ENCODE measurements around the gene INHA.
A peak's percentile ranks its signal among the peaks of the same experiment; 100 is the strongest.

INHA gene

DNA sequence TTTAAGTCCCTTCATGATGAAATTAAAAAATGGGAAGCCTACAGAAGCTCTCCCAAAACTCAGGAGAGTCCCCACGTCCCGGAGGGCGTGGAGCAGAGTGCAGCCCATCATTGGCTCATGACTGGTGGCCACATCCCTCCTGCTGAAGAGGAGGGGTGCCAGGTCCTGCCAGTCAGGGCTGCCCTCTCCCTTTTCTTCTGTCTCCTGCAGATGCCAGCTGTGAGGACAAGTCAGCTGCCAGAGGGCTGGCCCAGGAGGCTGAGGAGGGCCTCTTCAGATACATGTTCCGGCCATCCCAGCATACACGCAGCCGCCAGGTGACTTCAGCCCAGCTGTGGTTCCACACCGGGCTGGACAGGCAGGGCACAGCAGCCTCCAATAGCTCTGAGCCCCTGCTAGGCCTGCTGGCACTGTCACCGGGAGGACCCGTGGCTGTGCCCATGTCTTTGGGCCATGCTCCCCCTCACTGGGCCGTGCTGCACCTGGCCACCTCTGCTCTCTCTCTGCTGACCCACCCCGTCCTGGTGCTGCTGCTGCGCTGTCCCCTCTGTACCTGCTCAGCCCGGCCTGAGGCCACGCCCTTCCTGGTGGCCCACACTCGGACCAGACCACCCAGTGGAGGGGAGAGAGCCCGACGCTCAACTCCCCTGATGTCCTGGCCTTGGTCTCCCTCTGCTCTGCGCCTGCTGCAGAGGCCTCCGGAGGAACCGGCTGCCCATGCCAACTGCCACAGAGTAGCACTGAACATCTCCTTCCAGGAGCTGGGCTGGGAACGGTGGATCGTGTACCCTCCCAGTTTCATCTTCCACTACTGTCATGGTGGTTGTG, 2.6 kb downstream of the INHA start:
- no peak for DNase-seq (ENCODE audit: low spot score)

DNA sequence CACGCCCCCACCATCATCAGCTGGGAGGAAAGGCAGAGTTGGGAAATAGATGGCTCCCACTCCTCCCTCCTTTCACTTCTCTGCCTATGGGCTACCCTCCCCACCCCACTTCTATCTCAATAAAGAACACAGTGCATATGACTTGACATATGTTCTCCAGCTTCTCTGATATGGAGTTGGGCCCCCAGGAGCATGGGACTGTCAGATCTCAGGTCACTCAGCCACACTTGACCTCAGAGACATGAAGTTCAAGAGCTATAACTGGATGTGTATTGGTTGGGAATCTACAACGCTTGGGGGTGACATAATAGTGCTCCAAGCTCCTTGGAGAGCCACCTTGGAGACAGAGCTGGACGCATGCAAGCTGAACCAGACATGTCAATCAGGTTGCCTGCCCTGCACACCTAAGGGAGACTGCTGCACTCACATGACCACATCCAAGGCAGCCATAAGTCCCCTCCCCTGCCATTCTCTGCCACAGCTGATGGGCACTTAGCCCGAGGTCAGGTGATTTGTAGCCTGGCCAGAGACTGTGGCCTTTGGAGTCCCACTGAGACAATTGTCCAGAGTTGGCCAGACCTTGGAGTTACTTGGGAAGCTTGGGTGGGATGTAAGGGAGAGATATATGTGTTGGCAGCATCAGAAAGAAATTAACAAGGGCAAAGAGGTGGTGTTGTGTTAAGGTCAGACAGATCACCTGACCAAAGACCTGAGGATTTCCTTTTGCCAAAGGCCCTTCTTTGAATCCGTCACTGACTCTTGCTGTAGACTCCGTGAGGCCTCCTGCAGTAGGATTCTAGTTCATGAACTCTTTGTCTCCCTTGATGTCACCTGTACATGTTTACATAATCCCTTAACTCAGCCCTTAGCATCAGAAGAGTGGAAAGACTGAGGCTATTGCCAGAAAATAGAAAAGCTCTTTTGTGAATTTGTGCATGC, 3.7 kb downstream of the INHA start:
- no peak for DNase-seq (ENCODE audit: low spot score)

DNA sequence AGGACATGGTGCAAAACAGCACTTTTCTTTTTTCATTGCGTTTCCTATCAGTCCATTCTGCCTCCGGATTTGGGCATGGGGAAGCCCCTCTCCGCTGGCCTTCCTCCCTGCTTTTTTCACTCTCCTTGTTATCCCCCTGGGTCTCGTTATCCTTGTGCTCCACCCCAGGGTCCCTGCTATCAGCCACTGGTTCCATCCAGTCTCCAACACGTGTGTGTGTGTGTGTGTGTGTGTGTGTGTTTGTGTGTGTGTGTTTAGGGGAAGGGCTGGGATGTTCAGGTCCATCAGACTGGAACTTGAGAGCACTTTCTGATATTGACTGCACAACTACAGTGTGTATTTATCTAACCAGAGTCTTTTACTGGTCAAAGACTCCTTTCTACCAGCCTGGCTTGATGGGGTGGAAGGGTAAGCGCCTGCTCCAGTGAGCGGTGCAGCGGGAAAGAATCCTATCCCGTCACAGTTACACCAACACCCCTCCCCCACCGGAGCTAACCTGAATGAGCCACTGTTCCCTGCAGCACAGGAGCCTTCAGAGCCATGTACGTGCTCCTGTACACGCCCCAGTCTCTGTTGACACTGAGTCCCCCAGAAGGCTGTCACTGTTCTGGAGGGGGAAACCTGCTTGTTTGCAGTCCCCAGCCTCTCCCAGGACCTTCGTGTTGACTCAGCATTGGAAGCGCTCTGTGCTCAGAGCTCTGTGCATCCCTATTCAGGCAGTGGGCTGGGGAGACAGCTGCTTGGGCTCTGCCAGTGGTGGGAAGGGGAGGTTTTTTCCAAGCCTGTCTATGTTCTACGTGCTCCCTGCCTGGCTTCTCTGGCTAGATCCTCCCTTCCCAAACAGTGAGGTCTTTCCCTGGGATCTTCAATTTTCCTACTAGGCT, 4.6 kb downstream of the INHA start:
- no peak for DNase-seq (ENCODE audit: low spot score)

DNA sequence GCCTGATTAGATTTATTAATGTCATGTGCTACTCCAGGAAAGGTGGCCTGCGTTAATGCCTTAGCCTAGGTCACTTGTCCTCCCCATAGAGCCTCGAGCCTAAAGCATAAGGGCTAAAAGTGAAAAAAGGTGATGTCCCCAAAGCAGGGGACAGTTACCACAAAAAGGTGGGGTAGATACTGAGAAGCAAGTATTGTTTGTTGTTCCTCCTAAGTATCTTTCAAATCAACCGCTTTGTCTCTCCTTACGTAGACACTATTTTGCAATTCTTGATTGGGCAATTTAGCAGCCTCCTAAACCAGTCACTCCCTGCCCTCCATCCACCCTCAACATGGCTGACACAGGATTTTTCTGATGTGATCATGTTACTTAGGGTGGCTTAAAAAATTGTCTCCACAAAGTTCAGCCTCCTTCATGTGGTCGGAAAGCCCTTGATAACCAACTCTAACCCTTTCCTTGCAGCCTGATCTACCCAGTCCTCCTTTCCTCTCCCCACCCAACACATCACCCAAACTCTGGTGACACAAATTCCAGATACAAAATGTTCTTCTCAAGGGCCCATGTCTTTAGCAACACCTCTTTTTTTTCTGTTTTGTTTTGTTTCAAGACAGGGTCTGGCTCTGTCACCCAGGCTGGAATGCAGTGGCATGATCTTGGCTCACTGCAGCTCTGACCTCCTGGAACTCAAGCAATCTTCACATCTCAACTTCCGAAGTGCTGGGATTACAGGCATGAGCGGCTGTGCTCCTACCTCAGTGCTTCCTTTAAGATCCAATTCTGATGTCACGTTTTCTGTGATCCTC, 6.9 kb downstream of the INHA start:
- no peak for DNase-seq (ENCODE audit: low spot score)

DNA sequence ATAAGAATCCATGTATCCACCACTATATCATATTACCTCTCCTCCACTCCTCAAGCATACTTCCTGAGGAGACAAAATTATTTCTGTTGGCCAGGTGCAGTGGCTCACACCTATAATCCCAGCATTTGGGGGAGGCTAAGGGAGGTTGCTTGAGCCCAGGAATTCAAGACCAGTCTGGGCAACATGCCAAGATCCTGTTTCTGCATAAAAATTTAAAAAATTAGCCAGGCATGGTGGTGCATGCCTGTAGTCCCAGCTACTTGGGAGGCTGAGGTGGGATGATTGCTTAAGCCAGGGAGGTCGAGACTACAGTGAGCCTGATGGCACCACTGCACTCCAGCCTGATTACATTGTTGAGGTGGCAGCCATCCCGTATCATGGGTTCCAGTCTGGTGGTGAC, 9.2 kb downstream of the INHA start:
- DNase-seq (ENCODE audit: low spot score), result no peak

DNA sequence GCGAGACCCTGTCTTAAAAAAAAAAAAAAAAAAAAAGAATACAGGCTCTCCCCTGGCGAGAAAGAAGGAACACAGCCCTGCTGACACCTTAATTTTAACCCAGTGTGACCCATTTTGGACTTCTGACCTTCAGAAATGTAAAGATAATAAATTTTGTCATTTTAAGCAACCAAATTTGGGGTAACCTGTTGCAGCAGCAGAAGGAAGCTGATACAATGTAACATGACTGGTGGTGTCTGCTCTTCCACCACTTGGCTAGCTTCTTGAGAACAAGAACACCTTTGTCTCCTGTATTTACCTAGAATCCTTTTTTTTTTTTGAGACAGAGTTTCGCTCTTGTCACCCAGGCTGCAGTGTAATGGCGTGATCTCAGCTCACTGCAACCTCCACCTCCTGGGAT, 19.0 kb downstream of the INHA start:
- no peak for DNase-seq (ENCODE audit: low spot score)

DNA sequence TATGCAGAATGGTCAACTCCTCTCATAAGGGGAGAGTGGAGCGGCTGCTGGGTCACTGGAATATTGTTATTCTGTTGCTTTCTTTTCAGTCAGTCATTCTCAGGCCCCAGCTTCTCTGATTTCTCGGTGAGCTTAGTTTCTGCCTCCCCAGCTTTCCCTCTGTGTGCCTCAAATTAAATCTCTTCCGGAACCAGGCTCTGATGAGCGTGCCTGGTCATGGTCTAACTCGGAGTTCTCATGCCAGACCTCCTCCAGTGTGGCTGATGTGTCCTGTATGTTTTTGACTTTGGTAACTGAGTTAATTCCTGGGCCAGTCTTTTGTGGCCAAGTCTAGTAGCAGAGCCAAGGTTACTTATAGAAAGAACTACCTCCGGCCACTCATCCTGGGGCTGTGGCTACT, 20.6 kb downstream of the INHA start:
- DNase-seq (ENCODE audit: low spot score), result no peak

DNA sequence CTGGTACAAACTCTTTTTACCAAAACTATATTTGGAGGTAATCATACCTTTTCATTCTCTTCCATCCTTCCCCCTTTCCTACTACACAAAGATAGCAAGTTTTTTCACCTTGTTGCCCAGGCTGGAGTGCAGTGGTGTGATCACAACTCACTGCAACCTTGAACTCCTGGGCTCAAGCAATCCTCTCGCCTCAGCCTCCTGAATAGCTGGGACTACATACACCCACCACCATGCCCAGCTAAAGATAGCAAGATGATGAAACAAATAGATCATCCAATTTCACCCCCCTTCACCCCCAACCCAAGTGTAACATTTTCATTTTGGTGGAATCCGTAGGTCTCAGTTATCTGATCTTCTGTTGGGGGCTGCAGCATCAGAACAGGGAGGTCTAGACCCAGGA, 21.0 kb downstream of the INHA start:
- DNase-seq (ENCODE audit: low spot score), result no peak

DNA sequence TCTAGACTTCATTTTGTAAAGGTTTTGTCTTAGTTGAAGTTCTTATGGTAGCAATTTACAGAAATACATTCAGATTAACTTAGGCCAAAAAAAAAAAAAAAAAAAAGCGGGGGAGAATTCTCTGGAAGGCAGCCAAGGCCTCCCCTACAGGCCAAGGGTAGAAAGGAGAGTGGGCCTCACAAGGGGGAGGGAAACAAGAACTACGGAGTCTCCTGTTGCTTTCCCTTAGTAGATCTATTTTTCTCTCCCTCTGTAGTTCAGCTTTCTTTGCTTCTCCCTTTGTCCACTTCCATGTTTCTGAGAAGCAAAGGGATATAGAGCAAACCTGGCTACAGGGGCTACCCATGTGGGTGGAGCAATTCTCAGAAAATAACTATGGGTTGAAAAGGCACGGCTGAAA, 23.1 kb downstream of the INHA start:
- DNase-seq (ENCODE audit: low spot score), result no peak

DNA sequence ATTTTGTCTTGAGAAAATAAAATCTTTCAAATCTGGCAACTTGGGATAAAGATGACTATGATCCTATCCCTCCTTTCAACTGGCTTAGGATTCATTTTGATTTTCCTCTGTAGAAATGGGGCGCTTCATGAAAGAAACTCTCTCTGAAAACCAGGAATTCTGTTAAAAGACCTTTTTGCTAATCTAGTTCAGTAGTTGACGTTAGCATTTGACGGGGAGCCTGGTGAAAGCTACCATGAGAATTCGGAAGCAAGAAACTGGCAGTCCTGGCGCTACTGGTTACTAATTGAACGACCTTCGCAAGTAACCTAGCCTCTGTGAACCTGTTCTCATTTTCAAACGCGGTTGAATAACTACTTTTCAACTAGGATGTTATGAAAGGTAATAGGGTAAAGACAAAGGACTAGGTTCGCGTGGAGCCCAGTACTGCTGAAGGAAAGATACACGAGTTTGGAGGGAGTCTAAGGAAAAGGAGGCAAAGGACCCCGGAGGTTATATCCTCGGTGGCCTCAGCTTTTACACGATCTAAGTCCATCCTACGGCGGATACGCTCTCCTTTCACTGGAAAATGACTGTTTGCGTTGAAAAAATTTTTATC, 24.9 kb downstream of the INHA start:
- peak; percentile 18 for DNase-seq (ENCODE audit: low spot score)

DNA sequence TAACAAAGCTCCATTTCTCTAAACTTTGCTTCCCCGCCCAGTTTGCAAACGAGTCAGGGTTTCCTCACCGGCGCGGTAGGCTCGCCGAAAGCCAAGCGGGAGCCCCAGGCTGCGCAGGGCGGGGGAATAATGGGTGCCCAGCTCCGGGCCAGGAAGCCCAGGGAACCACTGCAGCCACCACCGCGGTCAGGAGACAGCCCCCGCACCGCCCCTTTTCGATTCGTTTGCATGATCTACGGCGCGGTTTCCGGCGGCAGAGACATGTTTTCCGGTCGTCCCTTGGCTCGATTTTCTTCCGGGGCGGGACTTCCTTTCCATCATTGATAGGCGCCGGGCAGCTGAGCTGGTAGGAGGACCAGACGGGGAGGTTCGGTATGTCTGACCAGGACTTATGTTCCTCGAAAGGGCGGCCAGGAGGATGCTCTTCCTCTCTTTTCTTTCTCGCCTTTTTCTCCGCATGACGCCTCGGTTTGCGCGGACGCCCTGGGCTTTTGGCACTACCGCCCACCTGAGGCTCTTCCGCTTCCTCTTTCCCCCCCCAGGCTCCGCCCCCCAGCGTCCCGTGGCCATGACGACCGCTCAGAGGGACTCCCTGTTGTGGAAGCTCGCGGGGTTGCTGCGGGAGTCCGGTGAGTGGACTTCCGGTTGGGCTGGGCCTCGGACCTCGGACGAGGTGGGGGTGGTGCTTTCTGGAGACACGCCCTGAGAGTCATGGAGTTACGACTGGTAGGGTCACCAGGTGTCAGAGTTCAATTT, 25.6 kb downstream of the INHA start, which contains the start of gene STK11IP:
TSS of gene STK11IP (plus strand) at position 306 of the 756 bp plus-strand sequence. CDS start at position 569, 263 bp downstream.
- DNase-seq (ENCODE audit: low spot score), result peak; percentile 93

DNA sequence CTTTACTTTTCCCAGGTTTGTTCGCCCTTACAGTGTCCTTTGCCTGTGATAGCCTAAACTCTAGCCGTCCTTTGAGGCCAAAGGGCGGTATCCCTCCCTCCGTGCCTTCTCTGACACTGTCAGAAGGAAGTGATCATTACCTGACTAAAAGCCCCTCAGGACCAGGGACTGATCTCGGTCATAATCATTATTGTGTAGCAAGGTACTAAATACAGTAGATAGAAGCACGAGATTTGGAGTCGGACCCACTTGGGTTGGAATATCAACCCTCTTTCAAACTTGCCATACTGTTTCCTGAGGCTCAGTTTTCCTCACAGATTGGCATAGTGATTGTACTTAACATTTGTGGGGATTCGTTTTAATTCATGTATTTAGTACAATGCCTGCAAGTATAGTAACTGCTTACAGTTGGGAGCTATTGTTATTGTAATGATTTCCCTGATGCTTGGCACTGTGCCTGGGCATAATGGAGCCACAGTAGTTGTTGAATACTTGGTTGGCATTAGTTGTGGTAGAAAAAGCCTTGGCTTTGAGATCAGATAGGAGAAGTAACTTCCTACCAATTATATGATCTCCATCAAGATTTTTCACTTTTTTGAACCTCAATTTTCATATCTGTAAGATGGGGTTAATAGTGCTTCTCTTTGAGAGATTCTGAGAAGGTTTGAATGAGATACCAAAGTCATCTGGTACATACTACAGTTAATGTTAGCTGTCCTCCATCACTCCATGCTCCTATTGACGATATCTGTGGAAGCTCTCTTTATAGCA, 26.4 kb downstream of the INHA start:
- DNase-seq (ENCODE audit: low spot score), result no peak

DNA sequence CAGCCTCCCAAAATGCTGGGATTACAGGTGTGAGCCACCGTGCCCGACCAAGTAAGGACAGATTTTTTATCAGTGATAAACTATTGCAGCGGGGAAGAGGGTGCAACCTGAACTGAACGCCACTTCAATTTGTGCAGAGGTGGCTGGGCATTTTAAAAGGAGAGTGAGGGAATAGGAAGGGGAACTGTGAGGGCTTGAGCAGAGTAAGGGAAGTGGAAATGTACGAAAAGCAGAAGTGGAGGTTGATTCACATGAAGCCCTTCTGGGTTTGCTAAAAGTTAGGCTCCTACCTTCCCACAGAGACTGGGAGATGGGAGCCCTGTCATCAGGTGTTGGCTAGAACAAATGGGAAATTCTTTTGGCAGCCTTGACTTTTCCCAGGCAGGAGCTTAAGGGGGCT, 31.7 kb downstream of the INHA start:
- peak; percentile 45 for DNase-seq (ENCODE audit: low spot score)

DNA sequence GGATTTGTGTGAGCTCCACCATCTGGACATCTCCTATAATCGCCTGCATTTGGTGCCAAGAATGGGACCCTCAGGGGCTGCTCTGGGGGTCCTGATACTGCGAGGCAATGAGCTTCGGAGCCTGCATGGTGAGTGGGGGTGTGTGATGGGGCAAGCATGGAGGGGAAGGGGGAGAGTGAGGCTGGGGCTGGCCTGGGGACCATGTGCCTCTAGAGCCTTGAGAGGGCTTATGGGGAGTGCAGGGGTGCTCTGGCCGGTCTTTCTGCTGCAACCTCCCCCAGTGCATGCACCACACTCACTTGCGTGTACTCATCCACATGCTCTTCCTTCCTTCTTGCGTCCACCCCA, 33.5 kb downstream of the INHA start:
- DNase-seq (ENCODE audit: low spot score), result no peak

DNA sequence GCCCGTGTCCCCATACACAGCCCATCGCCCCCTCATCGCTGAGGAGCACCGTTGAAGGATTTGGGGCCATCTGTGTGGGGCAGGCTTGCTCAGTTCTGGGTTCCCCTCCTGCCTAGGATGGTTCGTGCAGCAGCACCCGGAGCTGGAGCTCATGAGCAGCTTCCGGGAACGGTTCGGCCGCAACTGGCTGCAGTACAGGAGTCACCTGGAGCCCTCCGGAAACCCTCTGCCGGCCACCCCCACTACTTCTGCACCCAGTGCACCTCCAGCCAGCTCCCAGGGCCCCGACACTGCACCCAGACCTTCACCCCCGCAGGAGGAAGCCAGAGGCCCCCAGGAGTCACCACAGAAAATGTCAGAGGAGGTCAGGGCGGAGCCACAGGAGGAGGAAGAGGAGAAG, 35.8 kb downstream of the INHA start:
- no peak for DNase-seq (ENCODE audit: low spot score)

DNA sequence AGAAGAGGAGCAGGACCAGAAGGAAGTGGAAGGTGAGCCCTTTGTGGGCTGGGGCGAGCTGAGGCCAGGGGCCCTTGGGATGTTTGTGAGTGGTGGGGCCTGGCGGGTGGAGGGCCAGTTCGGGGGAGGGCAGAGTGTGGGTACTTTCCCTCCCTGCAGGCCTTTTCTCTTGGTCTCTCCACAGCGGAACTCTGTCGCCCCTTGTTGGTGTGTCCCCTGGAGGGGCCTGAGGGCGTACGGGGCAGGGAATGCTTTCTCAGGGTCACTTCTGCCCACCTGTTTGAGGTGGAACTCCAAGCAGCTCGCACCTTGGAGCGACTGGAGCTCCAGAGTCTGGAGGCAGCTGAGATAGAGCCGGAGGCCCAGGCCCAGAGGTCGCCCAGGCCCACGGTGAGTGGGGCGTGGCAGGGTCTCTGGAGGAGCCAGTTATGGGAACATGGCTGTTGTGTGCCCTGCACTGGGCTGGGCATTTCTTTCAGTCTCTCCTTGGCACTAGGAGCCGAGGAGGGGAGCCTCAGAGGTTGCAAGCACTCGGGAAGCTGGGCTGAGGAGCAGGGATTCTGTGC, 36.4 kb downstream of the INHA start:
- DNase-seq (ENCODE audit: low spot score), result no peak

DNA sequence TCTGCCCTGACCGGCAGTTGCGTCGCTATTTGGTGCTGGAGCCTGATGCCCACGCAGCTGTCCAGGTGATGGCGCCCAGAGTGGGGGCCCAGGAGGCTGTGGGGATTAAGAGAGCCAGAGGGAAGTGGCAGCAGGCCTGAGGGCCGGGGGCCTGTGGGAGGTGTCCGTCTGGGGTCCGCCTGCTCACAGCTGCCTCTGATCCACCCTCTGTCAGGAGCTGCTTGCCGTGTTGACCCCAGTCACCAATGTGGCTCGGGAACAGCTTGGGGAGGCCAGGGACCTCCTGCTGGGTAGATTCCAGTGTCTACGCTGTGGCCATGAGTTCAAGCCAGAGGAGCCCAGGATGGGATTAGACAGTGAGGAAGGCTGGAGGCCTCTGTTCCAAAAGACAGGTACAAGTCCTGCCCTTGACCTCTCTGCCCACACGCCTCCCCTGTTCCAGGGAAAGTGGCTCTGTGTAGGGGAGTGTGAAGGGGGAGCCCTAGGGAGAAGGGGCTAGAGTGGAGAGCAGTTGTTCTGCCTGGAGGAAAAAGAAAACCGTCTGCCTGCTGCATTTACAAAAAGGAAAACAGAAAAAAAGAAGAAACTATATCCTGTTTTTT, 37.1 kb downstream of the INHA start:
- DNase-seq (ENCODE audit: low spot score), result no peak

DNA sequence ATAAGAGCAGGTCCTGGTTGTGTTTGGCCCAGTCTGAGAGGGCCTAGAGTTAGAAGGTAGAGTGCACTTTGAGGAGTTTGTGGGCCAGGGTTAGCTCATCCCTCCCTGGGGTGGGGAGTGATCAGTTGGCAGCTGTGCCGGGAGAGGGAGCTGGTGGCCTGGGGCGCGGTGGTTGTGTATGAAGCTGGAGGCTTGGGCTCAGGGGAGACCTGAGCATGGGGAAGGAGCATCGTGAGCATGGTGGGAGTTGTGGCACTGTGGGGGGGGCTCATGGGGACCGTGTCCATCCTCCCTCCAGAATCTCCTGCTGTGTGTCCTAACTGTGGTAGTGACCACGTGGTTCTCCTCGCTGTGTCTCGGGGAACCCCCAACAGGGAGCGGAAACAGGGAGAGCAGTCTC, 39.2 kb downstream of the INHA start:
- DNase-seq (ENCODE audit: low spot score), result no peak
